ENCODE data around the gene KIAA0319L. TPM values are rescaled to one million over a fixed set of nuclear protein-coding genes. Genes with fewer than 3 reads are reported as not detected.

The KIAA0319L gene
- total RNA-seq, 1 experiment from 2014 or later, result 46.4 TPM

- DNase-seq, result no peak
- Mint-ChIP-seq H3K4me1 (peaks cover 9 to 11% of the 10 kb centered on the region in 2 experiments), H3K36me3 (ENCODE audit: insufficient read depth in 1 of 3, low read depth in 3 of 3) (peaks cover 15 to 34% (median 34%) of the 10 kb centered on the region in 3 experiments), H3K9me3 (no peaks in the 10 kb centered on the region), H3K27me3 (ENCODE audit: low read depth) (no peaks in the 10 kb centered on the region), H3K27ac (no peak overlapping the region), H3K4me3 (no peak overlapping the region)
- no peak overlapping the region for H2BK15ac ChIP-seq (ENCODE audit: low read depth, low read length)
- H3K79me2 ChIP-seq (ENCODE audit: insufficient read depth, low read length), result peaks cover 2% of the 10 kb centered on the region; the same call in 1 of the 2 replicates
- H3K23ac ChIP-seq (ENCODE audit: insufficient read length, low read depth, low read length), result no peak overlapping the region
- H3K23me2 ChIP-seq (ENCODE audit: insufficient read length, low read depth, low read length, poor library complexity, severe bottlenecking), result no peaks in the 10 kb centered on the region
- H3K9ac ChIP-seq (ENCODE audit: extremely low read depth, insufficient read length, low read length), result no peak overlapping the region
- H4K5ac ChIP-seq (ENCODE audit: insufficient read length, low read depth, low read length), result no peak overlapping the region
- H3K27me3 ChIP-seq (ENCODE audit: insufficient read depth, low read length), result no peaks in the 10 kb centered on the region
- H3K18ac ChIP-seq (ENCODE audit: insufficient read length, low read depth, low read length), result no peak overlapping the region
- H3K56ac ChIP-seq (ENCODE audit: insufficient read length, low read depth, low read length), result no peak overlapping the region
- no peaks in the 10 kb centered on the region for H3K79me1 ChIP-seq (ENCODE audit: insufficient read depth, low read depth, low read length, poor library complexity, severe bottlenecking)
- TF ChIP-seq CTCF (conservative IDR thresholded peaks at IDR 0.05), result no peak
- no peak overlapping the region for H3K4me2 ChIP-seq (ENCODE audit: insufficient read depth, insufficient read length, low read length)
- H4K91ac ChIP-seq (ENCODE audit: insufficient read length, low read depth, low read length), result no peak overlapping the region
- no CpG with 5 or more reads among the region's 6 CpGs for WGBS (ENCODE audit: extremely low coverage, insufficient read length, low lambda C conversion rate)
- no peak overlapping the region for H2AFZ ChIP-seq (ENCODE audit: low read length)
- H3K4ac ChIP-seq (ENCODE audit: low read depth, low read length), result no peak overlapping the region
- H2BK120ac ChIP-seq (ENCODE audit: low read depth, low read length, poor library complexity, severe bottlenecking), result no peak overlapping the region
- no peak overlapping the region for H3K14ac ChIP-seq (ENCODE audit: insufficient read depth, low read length)
- no peak overlapping the region for H3T11ph ChIP-seq (ENCODE audit: low read length)
- no peak overlapping the region for H2BK20ac ChIP-seq (ENCODE audit: low read depth, low read length, poor library complexity, severe bottlenecking)
- no peaks in the 10 kb centered on the region for H3K9me3 ChIP-seq (ENCODE audit: control insufficient read depth, low read depth, low read length)
- H2AK5ac ChIP-seq (ENCODE audit: insufficient read length, low read length), result no peak overlapping the region
- H4K8ac ChIP-seq (replicated peaks; ENCODE audit: insufficient read length, low read depth, low read length), result no peak overlapping the region
- no peaks in the 10 kb centered on the region; the same call in 1 of the 2 replicates for H3K4me1 ChIP-seq (ENCODE audit: insufficient read depth, low read length)
- H3K27ac ChIP-seq (ENCODE audit: insufficient read length, low read depth, low read length), result no peak overlapping the region
- H2BK5ac ChIP-seq (ENCODE audit: insufficient read length, low read length), result no peak overlapping the region
- no peak overlapping the region for H2BK12ac ChIP-seq (ENCODE audit: insufficient read length, low read depth, low read length)
- no peaks in the 10 kb centered on the region for H4K20me1 ChIP-seq (ENCODE audit: control insufficient read depth, insufficient read depth, insufficient read length)
Measured at GRCh38 chr1:35475856-35476674, 81.1 kb downstream of the KIAA0319L start.

Data from H9 (cell line).